Stimulated activated CD8-positive, alpha-beta memory T cell treated with anti-CD3 and anti-CD28 coated beads, Interleukin-15, amount 100 ng/mL, for 24 hours (primary cell): Measurements from ENCODE around the gene PAM16.

Source experiments
- DNase-seq: peaks from one replicate; pipeline ENCODE4 v3.0.0-alpha.2; 2020; ENCODE audit warnings: low read depth

Gene PAM16

DNA sequence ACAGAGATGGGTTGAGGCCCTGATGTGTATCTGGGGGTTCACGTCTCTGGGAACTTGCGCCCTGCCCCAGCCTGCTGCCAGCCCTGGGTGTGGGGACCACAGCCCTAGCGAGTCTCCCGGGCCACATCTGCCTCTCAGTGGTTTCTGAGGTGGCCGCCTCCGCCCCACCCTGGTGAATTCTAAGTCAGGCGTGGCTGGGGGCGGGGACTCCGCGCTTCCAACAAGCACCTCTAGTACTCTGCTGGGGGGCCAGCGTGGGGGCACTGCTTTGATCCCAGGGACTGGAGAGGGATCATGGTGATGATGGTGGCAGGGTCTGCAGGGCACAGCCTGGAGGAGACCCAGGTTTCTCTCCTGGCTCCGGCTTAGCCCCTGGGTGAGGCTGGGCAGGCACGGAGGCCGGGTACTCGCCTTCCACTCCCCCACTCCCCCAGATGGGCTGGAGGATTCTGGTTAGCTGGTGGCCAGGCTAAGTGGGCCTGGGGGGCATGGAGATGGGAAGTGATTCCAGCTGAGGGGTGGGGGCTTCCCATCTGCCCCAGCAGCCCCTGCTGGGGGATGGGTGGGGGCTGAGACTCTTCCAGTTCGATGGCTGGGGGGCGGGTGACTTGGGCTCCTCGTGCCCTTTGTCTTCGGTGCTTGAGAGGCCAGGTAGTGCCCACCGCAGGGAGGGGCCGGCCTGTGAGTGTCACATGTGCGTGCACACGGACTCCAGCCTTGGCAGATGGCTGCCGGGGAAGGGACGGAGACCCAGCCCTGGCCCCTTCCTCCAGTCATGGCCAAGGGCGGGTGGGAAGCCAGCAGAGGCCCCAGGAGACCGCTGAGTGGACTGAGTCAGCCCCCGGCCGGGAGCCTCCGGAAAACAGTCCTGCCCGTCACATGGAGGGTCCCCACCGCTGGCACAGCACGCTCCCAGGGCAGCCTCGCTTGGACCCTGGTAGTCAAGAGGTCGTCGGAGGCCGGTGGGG lies 31.4 kb downstream of the PAM16 start:
- DNase-seq = no peak

DNA sequence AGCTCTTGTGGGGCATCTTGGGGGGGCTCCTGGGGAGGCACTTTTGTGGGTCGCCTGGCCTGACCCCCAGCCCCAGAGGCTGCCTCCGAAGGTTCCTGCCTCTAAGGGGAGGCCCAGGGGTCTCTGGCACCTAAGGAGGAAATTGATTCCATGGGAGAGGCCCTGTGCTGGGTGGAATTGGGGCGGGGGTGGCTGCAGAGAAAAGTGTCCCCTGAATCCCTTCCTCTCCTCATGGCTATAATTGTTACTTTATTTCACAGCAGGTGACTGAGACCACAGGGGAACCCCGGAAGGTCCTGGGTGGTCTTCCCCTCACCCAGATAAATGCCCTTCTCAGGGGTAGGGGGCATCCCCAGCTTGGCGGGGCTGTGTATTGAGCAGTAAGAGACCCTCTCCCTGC lies 32.2 kb downstream of the PAM16 start:
- no peak for DNase-seq

DNA sequence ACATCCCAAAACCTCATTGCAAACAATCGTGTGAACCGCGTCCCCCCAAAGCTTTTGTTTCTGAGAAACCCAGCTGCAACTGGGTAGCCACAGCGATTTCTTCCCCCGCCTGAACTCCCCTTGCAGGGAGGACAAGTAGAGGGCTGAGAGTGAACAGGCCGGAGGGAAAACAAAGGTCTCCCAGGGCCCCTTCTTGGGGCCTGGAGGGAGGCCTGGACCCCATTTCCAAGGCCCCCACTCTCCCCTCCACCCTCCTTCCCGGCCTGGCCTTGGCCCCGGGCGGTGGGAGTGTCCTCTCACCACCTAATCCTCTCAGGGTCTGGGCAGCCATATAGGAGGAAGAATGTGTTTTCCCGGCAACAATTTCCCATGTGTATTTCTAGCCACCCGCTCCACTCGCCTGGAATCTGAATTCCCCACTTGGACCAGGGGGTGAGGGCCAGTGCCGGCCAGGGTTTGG lies 32.6 kb downstream of the PAM16 start:
- no peak for DNase-seq

DNA sequence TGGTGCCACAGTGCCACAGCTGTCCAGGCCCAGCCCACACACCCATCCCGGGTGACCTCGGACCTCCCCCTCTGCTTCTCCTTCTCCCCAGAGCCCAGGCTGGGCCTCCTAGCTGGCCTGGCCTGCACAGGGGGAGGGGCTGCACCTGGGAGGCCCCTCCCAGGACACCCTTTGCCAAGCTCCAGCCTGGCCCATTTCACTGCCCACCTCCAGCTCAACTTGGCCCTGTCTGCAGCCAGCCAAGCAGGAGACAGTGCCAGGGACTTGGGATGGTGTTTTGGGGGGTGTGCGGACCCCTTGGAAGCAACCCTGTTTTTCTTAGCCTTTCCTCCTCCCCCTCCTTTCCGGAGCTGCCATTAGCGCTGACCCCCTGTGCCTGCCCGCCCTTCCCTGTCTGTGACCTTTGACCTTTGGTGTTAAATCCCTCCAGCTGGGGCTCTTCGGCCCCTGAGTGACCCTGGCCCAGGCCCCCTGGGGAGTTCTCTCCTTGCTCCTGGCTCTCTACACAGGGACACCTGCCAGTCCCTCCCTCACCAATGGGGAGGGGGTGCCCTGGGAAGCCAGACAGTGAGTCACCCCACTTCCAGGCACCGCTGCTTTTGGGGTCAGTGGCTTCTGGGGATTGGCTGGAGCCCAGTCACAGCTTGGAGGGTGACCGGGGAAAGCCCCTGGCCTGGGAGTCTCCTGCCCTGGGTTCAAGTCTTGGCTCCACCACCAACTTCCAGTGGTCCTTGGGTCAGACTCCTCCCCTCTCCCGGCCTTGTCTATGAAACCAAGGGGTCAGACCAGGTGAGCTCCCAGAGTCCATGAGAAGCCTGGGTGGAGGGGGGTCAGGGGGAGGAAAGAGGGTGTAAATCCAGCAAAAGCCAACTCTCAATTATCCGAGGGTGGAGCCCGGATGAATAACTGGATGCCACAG lies 33.3 kb downstream of the PAM16 start:
- no peak for DNase-seq

DNA sequence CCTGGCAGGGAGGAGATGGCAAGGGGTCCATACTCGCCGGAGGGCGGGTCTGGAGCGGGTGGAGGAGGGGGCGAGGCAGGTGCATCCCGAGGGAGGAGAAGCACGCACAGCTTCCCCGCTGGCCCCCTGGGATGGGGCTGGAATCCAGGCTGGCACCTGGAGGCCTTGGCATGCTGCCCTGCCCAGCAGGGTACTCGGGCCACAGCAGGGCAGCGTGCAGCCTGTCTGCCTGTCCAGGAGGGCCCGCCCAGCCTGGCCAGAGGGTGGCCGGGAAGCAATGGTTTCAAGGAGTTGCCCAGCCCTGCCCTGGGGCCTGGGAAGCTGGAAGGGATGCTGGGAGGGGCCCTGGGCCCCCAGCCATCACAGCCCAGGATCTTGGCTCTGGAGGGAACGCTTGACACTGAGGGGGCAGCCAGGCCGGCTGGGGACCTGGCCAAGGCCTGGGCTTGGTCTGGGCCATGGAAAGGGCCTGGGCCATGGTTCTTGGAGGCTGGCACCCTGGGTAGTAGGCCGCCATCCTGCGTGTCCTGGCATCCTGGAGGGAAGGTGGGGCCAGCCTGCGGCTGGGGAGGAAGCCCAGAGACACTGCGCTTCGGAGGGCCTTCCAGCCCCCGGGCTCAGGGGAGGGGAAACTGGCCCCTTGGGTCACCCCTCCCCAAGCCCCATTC lies 34.1 kb downstream of the PAM16 start:
- DNase-seq = no peak

DNA sequence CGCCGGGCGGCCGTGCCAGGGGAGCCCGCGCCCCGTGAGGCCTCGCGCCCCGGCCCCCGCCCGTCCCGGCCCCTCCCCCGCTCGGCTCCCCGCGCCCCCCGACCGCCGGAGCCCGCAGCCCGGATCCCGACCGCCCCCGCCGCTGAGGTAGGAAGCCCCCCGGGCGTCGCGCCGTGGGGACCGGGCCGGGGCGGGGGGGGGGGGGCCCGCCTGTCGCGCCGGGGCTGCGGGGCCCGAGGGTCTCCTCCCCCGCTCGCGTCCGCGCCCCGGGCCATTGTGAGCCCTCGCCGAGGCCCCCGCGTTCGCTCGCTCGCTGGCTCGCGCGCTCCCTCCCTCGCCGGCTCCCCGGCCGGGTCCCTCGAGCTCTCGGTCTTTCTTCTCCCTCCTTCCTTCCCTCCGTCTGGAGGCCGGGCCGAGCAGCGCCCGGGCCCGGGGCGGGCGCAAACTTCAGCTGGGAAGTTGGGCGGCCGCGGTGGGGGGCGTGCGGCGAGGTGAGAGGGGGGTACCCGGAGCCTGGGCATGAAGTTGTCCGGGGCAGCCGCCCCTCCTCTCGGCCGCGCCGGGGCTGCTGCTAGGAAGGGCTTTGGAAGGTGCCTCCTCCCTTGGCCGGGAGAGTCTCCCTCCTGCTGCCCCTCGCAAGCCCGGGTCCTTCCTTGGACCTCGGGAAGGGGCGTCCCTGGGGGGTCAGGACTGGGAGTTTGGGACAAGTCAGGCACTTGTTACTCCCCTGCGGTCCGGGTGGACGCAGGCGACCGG lies 34.8 kb downstream of the PAM16 start:
- no peak for DNase-seq

DNA sequence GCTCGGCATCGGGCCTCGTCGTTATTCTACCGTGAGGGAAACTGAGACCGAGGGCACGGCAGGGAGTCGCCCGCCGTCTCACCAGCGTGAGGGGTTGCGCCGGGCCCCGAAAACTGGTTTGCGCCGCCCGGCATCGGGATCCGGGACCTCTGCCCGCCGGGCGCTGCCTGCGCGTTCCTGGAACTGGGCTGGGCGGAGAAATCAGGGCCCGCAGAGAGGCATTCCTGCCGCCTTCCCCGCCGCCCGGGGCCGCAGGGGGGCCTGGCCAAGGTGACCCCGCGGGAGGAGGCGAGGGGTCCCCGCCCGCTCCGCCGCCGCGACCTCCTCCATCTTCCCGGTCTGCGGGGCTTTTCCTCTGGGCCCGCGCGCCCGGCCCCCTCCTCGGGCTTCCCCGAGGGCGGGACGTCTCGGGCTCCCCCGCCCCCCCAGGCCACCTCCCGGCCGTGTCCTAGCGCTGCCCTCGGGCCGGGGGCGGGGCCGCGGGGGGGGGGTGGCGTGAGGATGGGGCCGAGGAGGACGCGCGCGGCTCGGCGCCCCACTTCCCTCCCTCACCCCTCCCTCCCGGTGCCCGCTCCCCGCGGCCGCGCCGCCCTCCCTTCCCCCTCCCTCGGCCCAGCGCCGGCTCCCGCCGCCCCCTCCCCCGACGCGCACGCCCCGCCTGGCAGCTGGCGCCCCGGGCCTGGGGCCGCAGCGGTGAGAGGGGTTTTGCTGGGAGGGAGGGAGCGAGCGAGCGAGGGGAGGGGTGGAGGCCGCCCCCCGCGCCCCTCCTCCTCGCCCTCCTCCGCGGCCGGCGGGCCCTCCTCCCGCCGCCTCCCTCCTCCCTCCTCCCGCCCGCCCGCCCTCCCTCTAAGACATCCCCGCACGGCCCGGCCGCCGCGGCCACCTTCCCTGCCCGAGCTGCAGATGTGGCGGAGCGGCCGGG lies 35.7 kb downstream of the PAM16 start, which contains the start of gene GLIS2:
Gene GLIS2, plus strand, starts transcription at position 882 of the 922 bp plus-strand sequence. CDS start 16,214 bp downstream, outside the sequence.
- DNase-seq = no peak

DNA sequence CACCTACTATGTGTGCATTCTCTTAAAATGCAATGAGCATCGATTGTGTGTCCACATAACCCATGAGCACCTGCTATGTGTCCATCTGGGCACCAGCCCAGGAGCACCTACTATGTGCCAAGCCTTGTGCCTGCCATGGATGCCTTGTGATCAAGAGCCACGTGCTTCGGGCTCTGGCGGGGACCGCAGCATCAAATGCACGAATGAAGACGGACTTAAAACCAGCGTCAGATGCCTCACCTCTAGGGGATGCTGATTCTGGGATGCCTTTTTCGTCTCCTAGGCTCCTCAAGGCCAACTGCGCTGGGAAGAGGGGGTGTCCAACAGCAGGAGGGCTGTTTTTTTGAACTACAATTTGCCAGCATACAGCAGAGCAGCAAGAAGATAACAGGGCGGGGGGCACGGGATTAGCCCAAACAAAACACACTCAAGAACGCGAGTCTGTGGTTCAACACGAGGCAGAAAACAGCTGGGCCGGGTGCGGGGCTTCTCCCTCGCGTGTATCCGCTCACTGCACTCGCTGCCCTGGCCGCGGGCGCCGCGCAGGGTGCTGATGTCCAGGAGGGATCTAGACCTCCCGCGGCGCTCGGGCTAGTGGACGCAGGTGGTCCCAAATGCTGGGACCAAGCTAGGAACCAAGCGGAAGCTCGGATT lies 36.5 kb downstream of the PAM16 start:
- DNase-seq = no peak

DNA sequence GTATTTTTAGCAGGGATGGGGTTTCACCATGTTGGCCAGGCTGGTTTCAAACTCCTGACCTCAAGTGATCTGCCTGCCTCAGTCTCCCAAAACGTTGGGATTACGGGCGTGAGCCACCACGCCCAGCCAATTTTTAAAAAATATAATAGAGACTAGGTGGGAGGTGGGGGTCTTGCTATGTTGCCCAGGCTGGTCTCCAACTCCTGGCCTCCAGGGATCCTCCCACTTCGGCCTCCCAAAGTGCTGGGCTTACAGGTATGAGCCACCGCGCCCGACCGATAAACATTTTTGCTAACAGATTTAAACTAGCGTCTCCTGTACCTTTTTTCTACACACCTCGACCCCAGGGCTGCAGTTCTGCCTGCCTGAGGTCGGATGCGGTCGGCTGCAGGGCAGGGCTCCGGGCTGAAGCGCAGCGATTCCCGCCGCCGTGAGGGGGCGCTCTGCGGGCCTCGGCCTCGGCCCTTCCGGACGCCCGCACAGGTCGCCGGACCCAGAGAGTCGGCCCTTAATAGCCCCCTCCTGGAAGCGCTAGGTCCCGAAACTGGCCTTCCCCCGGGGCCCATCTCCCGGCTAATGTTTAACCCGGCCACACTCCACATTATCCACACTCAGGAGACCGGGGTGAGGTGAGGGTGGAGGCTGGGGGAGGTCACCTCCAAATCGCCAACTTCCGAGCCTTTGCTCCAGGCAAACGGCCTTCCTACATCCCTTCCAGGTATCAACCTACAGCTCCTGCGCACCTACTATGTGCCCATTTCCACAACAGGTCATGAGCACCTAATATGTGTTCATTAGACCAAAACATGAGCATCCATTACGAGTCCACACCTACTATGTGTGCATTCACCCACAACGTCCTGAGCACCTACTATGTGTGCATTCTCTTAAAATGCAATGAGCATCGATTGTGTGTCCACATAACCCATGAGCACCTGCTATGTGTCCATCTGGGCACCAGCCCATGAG lies 37.3 kb downstream of the PAM16 start:
- no peak for DNase-seq

DNA sequence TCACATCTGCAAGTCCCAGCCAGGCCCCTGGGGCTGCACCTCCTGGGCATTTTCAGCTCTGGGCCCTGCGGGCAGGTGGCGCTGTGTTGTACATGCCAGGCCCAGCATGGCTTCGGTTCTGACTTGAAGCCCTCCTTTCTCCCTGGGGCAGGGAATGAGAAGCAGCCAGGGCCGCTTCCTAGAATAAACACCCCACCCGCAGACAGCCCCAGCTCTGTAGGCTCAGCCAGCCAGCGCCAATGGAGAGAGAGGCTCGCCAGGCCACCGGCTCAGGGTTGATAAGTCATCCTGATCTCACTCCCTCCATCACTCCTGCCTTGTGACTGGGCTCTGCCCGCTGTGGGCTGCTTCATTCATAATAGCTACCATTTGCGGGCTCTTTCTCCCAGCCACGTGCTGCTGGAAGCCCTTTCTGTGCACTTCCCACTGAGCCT lies 41.3 kb downstream of the PAM16 start:
- no peak for DNase-seq

DNA sequence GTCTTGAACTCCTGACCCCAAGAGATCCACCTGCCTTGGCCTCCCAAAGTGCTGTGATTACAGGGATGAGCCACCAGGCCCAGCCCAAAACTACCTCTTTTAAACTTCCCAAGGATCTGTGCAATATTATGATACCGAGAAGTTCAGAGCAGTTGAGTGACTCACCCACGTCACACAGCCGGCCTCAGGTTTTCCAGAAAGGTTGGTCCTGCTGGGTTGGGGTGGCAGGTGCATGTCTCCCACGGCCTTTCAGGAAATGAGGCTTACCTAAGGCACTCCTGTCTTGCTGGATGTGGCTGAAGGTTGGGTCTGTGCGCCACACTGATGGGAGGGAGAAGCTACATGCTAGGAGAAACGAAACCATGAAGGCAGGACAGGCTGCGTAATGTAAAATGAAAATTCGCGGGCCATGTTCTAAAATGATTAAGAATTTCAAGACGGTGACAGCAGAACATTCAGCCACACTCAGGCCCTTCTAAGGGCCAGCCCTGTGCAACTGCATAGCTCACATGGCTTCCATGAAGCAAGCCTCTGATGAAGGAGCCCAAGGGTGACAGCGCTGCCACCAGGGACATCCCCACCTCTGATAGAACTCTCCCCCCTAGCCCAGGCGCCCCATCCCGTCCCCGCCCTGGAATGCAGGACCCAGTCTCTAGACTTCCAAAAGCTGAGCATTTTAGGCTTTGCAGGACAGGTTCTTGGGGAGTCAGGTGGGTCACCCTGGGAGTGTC lies 41.9 kb downstream of the PAM16 start:
- DNase-seq = no peak

DNA sequence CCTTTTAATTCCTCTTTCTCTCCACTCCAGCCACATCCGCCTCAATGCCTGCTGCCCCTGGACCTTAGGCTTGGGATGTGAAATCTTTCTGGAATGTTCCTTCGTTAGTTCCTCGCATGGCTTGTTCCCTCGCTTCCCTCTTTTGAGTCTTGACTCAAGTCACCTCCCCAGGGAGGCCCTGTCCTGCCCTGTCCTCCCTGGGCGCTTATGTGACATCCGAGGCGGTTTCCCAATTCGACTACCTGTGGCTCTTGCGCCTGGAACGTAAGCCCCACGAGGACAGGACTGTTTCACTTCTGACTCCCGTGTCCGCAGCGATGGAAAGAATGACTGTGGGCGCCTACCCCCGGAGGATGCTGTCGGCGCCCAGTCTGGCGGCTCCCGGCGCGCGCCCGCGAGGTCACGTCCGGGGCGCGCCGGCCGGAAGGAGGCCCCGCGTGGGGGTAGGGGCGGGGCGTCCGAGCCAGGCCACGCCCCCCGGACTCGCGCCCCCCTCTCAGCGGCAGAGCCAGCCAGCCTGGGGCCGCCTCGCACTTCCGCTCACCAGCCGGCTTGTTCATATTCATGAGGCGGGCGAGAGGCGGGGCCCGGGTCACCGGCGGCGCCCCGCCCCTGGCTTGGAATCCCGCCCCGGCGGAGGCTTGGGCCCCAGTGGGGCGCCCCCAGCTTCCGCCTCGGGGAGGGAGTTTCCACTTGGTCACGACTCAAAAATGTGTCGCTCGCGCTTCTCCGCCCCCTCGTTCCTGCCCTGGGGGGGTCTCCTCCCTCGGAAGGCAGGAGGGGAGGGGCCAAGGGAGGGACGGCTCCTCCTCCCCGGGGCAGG lies 43.7 kb downstream of the PAM16 start:
- DNase-seq = peak; percentile 90

DNA sequence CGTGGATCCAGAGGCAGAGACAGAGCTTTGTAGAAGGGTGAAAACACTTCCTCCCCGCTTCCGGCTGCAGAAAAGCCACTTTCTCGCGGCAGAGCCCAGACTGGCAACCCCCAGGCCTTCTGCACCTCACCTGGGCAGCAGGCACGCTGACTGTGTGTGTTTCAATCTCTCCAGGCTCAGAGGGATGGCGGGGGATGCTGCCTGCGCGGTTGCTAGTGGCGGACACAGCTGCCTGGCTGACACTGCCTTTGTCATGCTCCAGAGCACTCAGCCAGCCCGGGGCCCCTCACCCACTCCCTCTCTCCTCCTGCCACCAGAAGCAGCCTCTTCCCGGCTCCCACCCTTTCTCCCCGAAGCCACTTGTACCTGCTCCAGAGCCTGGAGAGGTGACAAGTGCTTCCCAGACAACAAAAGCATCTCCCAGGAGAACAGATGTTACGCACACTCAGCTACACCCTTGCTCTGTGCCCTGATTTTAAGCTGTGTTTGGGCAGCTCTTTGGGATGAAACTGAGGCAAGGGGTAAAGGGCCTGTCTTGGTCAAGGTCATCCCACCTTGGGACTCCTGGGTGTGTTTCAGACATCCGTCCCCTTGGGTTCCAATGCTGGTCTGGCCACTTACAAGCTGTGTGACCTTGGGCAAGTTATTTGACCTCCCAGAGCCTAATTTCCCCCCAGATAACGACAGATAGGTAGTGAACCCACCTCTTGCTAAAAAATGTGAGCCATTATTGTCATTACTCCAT lies 44.5 kb downstream of the PAM16 start:
- DNase-seq = no peak

DNA sequence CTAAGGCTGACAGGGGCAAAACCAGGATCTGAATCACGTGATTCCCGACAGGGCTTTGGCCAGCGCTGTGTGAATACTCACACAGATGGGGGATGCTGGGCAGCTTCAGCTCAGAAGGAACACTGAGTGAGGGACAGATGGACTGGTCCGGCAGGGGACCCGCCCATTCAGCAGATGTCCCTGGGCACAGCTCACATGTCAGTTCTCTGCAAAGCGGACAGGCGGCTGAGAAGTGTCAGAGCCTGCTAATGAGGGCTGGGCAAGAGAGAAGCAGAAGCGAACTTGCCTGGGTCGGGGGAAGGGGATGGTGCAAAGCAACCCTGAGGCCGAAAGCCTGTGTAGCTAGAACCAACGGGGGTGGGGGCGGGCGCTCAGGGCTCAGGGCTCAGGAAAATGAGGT lies 47.1 kb downstream of the PAM16 start:
- DNase-seq = no peak

DNA sequence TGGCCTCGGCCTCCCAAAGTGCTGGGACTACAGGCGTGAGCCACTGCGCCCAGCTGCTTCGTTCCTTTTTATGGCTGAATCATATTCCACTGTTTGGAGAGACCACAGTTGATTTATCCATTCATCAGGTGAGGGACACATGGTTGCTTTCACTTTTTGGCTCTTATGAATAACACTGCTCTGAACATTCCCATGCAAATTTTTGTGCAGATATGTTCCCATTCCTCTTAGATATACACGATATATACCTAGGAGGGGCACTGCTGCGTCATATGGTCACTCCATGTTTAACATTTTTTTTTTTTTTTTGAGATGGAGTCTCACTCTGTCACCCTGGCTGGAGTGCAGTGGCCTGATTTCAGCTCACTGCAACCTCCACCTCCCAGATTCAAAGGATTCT lies 49.2 kb downstream of the PAM16 start:
- no peak for DNase-seq

DNA sequence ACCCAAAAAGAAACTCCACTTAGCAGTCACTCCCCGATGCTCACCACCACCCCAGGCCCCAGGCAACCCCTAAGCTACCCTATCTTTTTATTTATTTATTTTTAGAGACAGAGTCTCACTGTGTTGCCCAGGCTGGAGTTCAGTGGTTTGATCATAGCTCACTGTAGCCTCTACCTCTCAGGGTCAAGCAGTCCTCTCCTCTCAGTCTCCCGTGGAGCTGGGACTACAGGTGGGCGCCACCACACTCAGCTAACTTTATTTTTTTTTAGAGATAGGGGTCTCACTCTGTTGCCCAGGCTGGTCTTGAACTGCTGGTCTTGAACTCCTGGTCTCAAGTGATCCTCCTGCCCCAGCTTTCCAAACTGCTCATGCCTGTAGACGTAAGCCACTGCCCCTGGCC lies 49.9 kb downstream of the PAM16 start:
- no peak for DNase-seq
